GM11168 (cell line): ENCODE measurements around the gene PNCK.

Experiments
- in situ Hi-C: fragments of 300-500 bp; cut with MboI; formaldehyde crosslinking; loops from one replicate; pipeline ENCODE4 v1.12.0; 2022; ENCODE audit warnings: low sequenced_read_pairs; ENCODE audit not compliant: unreplicated experiment

PNCK gene

GRCh38 chrX:153644356-153645125 lies 29.1 kb downstream of the PNCK start:
- in situ Hi-C loops, result no loop called here

- in situ Hi-C loops, result no loop called here
Observed at GRCh38 chrX:153643431-153644351, 29.9 kb downstream of the PNCK start.

GRCh38 chrX:153642655-153643430 lies 30.8 kb downstream of the PNCK start:
- in situ Hi-C loops, result no loop called here

- in situ Hi-C loops, result no loop called here
Observed at GRCh38 chrX:153642051-153642654, 31.5 kb downstream of the PNCK start.

- in situ Hi-C loops, result no loop called here
Observed at GRCh38 chrX:153641627-153642026, 32.0 kb downstream of the PNCK start.

GRCh38 chrX:153640736-153641575 lies 32.7 kb downstream of the PNCK start:
- in situ Hi-C loops, result no loop called here

GRCh38 chrX:153640045-153640686 lies 33.4 kb downstream of the PNCK start:
- in situ Hi-C loops, result no loop called here

GRCh38 chrX:153639177-153640044 lies 34.2 kb downstream of the PNCK start:
- in situ Hi-C loops, result no loop called here

- in situ Hi-C loops, result no loop called here
Observed at GRCh38 chrX:153638436-153639176, 35.0 kb downstream of the PNCK start.

GRCh38 chrX:153638041-153638371 lies 35.6 kb downstream of the PNCK start:
- in situ Hi-C loops, result no loop called here

- in situ Hi-C loops, result no loop called here
Observed at GRCh38 chrX:153637121-153638040, 36.2 kb downstream of the PNCK start.

GRCh38 chrX:153636716-153637115 lies 36.9 kb downstream of the PNCK start:
- in situ Hi-C loops, result no loop called here

- in situ Hi-C loops, result no loop called here
Observed at GRCh38 chrX:153635788-153636668, 37.6 kb downstream of the PNCK start.

- in situ Hi-C loops, result no loop called here
Observed at GRCh38 chrX:153635388-153635787, 38.2 kb downstream of the PNCK start.

GRCh38 chrX:153634832-153635231 lies 38.8 kb downstream of the PNCK start:
- in situ Hi-C loops, result no loop called here
